ENCODE measurements around the gene FKBP11.

FKBP11 gene

GRCh38 chr12:48925304-48926011, at the start of gene FKBP11:
TSS of gene FKBP11 (minus strand) at chr12:48925492. CDS start at chr12:48925428, 64 bp downstream.
- peak; percentile 55 for DNase-seq

DNA sequence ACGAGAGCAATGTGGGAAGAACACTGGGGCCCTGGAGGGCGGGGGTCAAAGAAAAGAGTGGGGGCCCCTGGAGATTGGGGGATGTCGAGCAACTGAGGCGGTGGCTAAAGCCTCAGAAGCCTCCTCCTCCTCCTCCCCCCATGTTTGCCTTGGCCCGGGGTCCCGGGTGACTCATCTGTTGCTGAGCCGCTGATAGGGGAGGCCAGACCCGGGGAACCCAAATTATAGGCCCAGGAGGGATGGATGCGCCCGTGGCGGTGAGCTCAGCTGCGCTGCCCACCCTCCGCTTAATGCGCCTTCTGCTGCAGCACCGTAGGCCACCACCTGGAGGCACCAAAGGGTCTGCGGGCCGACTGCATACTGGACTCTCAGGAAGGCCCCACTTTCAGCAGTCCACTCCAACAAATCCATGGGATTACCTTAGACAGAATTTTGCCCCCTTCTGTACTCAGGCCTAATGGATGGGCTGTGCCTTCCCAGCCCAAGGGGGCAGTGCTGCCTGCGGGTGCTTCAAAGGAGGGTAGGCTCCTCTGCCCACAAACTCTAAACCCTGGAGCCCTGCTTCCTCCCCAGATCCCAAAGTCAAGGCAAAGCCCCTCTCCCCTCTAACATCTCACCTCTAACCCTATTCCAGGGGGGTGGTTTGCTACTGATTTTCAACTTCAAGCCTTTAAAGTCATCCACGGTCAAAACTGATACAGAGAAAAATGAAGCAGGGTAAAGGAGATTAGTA, 48.8 kb upstream of the FKBP11 start:
- peak; percentile 65 for DNase-seq

- no peak for DNase-seq
These were observed 48.2 kb upstream of the FKBP11 start for GRCh38 chr12:48973531-48973930.

GRCh38 chr12:48972952-48973483, 47.7 kb upstream of the FKBP11 start:
- DNase-seq: no peak

- peak; percentile 57 for DNase-seq
These were observed 47.1 kb upstream of the FKBP11 start for GRCh38 chr12:48972213-48972951.

DNA sequence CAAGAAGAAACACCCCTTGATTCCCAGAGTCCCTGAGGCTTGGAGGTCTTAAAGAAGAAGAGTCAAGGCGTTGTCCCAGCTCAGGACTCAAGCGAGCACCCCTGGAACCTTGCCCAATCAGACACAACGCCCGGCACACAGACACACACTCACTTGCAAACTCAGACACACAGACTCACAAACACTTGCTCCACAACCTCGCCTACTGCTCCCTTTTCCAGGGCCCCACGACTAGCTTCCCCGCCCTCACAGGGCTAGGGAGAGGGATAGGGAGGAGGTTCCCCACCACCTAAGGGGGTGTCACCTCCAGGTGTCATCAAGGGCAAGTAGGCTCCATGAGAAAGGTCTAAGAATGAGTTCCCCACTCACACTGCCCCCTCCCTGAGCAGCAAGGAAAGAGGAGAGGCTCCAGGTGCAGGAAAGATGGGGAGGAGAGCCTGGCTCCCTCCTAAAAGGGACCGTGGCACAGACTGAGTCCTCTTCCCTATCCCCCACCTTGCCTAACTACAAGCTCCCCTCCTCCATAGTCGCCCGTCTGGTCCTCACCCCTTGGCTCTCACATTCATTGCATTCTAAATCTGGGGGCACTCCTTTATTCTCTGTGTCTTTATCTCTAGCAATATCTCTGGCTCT, 45.5 kb upstream of the FKBP11 start:
- no peak for DNase-seq

GRCh38 chr12:48969833-48970701, 44.8 kb upstream of the FKBP11 start:
- no peak for DNase-seq

- no peak for DNase-seq
These were observed 44.0 kb upstream of the FKBP11 start for GRCh38 chr12:48969160-48969771.

DNA sequence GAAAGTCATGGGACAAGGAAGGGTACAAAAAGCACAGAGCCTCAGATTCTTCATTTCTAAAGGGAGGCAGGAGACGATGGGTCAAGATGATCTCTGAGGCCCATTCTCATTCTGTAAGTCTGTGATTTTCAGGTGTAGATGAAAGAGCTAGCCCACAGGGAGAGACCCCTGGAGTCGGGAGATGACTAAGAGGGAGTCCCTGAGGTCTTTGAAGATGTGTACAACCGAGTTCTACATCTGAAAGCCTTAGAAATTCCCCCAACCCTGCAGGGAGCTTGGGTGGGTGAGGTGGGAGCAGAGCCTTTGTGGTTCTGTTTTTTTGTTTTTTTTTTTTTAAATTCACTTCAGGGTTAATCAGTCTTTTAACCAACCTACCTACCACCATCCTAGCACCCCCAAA, 43.2 kb upstream of the FKBP11 start:
- no peak for DNase-seq

GRCh38 chr12:48967991-48968390, 42.7 kb upstream of the FKBP11 start:
- DNase-seq: no peak

DNA sequence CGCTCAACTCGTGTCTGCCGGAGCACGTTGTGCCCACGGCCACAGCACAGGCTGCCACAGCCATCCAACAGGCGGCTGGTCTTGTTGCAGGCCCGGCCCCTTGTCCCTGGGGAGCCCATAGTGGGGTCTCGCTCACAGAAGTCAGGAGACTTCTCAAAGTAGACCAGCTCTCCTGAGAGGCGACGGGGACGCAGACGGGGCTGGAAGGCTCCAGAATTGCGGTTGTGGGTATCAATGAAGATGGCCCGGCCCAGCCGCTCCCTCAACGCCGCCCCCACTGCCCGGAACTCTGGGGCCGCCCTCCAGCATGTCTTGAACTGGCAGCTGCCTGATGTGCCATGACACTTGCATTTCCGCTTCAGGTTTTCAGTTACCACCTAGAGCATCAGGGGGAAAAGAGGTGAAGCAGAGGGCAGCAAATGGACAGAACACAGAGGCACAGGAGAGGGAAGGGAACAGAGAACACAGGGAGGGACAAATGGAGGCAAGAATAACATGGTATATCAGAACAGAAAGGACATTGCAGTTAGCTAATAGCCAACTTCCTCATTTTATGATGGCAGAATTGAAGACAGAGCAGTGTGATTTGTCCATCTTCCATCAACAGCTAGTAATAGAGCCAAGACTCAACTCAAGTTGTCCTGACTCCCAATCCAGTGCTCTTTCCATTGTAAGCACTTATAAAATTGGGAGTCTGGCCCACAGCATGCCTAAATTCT, 41.0 kb upstream of the FKBP11 start:
- no peak for DNase-seq

- DNase-seq: peak; percentile 52
These were observed 40.1 kb upstream of the FKBP11 start for GRCh38 chr12:48965298-48965838.

DNA sequence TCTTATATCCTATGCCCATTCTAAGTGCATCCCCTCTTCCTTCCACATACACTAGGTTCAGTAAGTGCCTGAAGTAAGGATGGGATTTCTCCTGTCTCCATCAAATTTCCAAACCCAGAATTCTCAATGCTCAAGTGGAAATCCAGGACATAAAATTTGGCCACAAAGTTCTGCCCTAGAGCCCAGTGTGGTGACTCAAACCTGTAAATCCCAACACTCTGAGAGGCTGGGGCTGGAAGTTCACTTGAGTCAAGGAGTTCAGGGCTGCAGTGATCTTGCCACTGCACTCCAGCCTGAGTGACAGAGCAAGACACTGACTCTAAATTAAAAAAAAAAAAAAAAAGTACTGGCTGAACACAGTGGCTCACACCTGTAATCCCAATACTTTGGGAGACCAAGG, 36.5 kb upstream of the FKBP11 start:
- DNase-seq: no peak

DNA sequence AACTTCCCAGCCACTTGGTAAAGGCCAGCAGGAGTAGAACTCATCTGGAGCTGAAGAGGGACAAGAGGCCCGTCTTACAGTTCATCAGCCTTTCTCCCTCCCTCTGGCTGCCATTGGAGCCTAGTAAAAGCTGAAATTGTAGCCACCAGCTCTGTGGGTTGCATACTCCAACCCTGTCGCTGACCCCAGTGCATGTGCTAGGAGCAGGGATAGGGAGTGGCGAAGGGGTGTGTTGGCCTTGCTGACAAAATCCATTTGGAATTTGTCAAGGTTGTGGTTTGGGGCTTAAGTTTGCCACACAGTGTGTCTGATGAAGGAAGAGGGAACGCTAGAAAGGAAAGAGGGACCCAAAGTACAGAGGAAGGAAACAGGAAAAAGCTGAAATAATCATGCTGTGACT, 36.0 kb upstream of the FKBP11 start:
- no peak for DNase-seq

DNA sequence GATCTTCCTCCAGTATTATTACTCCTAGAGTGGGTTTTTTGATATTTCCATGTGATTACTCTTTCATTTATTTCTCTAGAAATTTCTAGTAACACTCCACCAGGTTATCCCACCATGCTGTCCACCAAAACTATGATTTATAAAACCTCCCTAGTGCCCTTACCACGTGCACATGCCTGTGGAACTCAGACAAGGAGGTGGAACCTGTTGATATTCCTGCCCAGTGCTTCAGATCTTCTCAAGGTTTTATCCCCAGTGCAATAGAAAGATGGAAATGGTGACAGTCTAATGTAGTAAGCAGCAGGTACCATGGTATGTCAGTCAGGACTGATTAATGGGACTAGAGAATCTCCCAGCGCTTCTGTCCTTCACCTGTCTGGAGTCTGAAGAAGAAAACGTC, 35.5 kb upstream of the FKBP11 start:
- no peak for DNase-seq

GRCh38 chr12:48958049-48958388, 32.7 kb upstream of the FKBP11 start:
- DNase-seq: no peak

- peak; percentile 94 for DNase-seq
These were observed 32.1 kb upstream of the FKBP11 start, which contains the start of gene ARF3 for GRCh38 chr12:48957141-48958048. TSS of gene ARF3 (minus strand) at chr12:48957487. CDS start at chr12:48941095, 16,392 bp downstream.

DNA sequence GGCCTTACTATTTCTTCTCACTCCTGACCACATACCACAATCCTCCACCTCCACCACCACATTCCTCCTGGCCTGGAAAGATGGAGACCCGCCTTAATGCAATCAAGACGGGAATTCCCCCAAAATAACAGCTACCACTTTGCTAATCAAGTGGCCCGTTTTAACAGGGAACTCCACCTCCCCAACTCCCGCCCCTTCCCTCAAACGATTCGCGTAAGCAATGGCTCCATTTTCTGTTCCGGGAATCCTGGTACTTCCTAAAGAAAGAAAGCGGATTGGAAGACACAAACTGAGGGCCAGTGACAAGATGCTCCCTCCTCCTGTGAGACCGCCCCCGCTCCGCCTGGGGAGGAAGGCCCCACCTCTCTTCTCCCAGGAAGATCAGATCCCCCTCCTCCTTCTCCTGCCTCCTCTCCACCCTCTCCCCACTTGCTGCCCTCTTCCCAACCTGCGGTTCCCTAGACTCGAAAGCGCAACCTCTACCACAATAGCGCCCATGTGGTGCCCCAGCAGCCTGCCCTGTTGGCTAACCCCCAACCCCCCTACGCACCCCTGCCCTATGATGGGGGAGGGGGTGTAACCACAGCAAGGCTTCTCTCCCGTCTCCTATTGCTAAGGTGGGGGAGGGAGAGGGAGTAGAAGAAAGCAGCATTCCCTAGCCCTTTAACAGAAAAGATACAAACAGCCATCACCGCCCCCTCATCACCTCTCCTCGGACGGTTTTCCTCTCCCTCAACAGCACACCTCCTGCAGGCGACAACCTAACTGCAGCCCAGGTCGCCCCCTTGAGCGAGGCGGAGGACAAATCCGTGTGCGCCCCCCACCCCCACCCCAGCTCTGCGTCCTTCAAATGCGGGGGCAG, 31.2 kb upstream of the FKBP11 start:
- DNase-seq: peak; percentile 96
